K562 (cell line): ENCODE data around the gene ZSCAN21. TPM values are rescaled to one million over a fixed set of nuclear protein-coding genes. Genes with fewer than 3 reads are reported as not detected.

Experiments
- ARNT ChIP-seq, 2 experiments: fragments of 450-650 bp; IDR thresholded peaks; 2 replicates each; pipeline ENCODE4 v1.6.1; 2016; ENCODE audit warnings: mild to moderate bottlenecking in 1 of 2
- BHLHE40 ChIP-seq: IDR thresholded peaks from 2 replicates; pipeline ENCODE4 v1.6.1; 2011; ENCODE audit warnings: low read length, improper control_type of control experiment
- FIP1L1 ChIP-seq: fragments of 200-400 bp; formaldehyde crosslinking; IDR thresholded peaks from 2 replicates; pipeline ENCODE4 v1.6.1; 2018; ENCODE audit warnings: mild to moderate bottlenecking, low read depth, low read length; ENCODE audit not compliant: poor library complexity, severe bottlenecking
- FOS ChIP-seq: IDR thresholded peaks from 3 replicates; pipeline ENCODE4 v1.6.1; 2011; ENCODE audit not compliant: insufficient read length; ENCODE audit errors: extremely low read depth
- FOXA1 ChIP-seq: fragments of 450-650 bp; IDR thresholded peaks from 2 replicates; pipeline ENCODE4 v1.6.1; 2016; ENCODE audit warnings: mild to moderate bottlenecking, borderline replicate concordance
- HLTF ChIP-seq: fragments of 450-650 bp; IDR thresholded peaks from 2 replicates; pipeline ENCODE4 v1.6.1; 2016
- KDM2B ChIP-seq: fragments of 250-450 bp; sonication (Bioruptor Pico); IDR thresholded peaks from 2 replicates; pipeline ENCODE4 v1.8.0; 2021; ENCODE audit warnings: mild to moderate bottlenecking, moderate library complexity
- KLF1 ChIP-seq: fragments of 450-650 bp; IDR thresholded peaks from 2 replicates; pipeline ENCODE4 v1.6.1; 2016; ENCODE audit warnings: missing genetic modification characterization, missing compliant biosample characterization
- MCM3 ChIP-seq: fragments of 450-650 bp; IDR thresholded peaks from 2 replicates; pipeline ENCODE4 v1.6.1; 2016
- POLR2AphosphoS5 ChIP-seq: IDR thresholded peaks from 2 replicates; pipeline ENCODE4 v1.6.1; 2011; ENCODE audit warnings: mild to moderate bottlenecking, low read depth, low read length, moderate library complexity; ENCODE audit not compliant: control insufficient read depth, insufficient read depth
- POLR2G ChIP-seq: fragments of 200-400 bp; formaldehyde crosslinking; IDR thresholded peaks from 2 replicates; pipeline ENCODE4 v1.6.1; 2017; ENCODE audit warnings: low read depth, mild to moderate bottlenecking, antibody characterized with exemption, low read length, moderate library complexity
- SRF ChIP-seq, 2 experiments: fragments of 250-450, 450-650 bp in 1 of 2; sonication (Bioruptor Pico) in 1 of 2; sonication (generic) in 1 of 2; formaldehyde crosslinking; IDR thresholded peaks; 2 replicates each; pipeline versions ENCODE4 v1.5.0 to v1.5.1; 2020 to 2022; ENCODE audit warnings: mild to moderate bottlenecking in 1 of 2, missing genetic modification reagents in 1 of 2
- ZNF175 ChIP-seq: fragments of 200-800 bp; sonication (Bioruptor generic); IDR thresholded peaks from 2 replicates; pipeline ENCODE4 v1.6.1; 2016; ENCODE audit warnings: low read depth, mild to moderate bottlenecking, missing genetic modification characterization, missing compliant biosample characterization
- polyA plus RNA-seq, 8 experiments: library from polyadenylated mRNA; depleted of rRNA in 4 of 8; stranded (reverse) in 5 of 8; unstranded in 3 of 8; fragments of >200 nt; fragmentation: Nextera tagmentation in 2 of 8; fragmentation: Illumina TruSeq in 1 of 8; extraction: Ambion mirVana in 2 of 8; extraction: Trizol in 1 of 8; gene quantifications; 2 replicates each; pipeline versions ENCODE4 v1.2.1 to v1.2.3, GENCODE V29; 2011 to 2014; ENCODE audit warnings: inconsistent platforms in 1 of 8, missing spikeins in 1 of 8
- total RNA-seq, 7 experiments: library from RNA; depleted of rRNA in 6 of 7; stranded (reverse); fragments of >200 nt in 6 of 7; fragmentation: Illumina TruSeq in 2 of 7; extraction: Trizol in 2 of 7; gene quantifications; 2 replicates each; pipeline versions ENCODE4 v1.2.1 to v1.2.3, GENCODE V29; 2011 to 2021; ENCODE audit warnings: low replicate concordance in 1 of 7
- TF ChIP-seq, protein P1 (sequence below): fragments of 200-600 bp; sonication (generic); IDR thresholded peaks from one replicate; pipeline ENCODE4 v1.6.1; 2012; ENCODE audit warnings: mild to moderate bottlenecking, low read depth, low read length, inconsistent platforms
- TF ChIP-seq, protein P2 (sequence below): sonication (generic); formaldehyde crosslinking; IDR thresholded peaks from 2 replicates; pipeline ENCODE4 v1.8.0; 2022; ENCODE audit warnings: missing genetic modification reagents, mild to moderate bottlenecking, borderline replicate concordance

The ZSCAN21 gene
- total and polyA plus RNA-seq, 9 of the 15 experiments (the other 6 are each of a cell fraction or from before 2014, with no cell fraction given) = 5.9 to 15.5 (median 13.2) TPM

DNA sequence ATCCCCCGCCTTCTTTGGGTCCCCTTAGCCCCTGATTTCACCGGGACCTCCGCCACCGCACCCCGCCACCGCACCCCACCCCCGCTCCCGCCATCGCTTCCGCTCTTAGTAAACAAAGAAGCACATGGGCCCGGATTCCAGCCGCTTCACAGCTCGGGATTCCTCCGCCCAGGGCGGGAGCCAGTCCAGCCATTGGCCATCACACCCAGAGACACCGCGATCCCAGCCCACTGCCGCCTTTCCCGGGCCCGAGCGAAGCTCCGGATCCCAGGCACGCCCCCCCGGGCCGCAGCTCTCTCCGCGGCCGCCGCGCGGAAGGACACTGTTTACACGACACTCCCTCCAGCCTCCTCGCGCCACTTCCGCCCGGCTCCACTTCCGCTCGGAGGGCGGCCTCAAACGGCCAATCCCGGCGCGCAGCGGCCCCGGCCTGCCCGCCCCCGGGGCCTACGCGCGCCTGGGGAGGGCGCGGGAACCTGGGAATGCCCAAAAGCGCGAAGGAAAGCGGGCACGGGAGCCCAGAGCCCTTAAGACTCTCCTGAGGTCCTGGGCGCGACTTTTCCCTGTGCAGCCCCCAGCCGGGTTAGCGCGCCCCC, 50.9 kb downstream of the ZSCAN21 start (continued):
- peak; percentile 25 for TF ChIP-seq FOS
- TF ChIP-seq, protein P1, sequence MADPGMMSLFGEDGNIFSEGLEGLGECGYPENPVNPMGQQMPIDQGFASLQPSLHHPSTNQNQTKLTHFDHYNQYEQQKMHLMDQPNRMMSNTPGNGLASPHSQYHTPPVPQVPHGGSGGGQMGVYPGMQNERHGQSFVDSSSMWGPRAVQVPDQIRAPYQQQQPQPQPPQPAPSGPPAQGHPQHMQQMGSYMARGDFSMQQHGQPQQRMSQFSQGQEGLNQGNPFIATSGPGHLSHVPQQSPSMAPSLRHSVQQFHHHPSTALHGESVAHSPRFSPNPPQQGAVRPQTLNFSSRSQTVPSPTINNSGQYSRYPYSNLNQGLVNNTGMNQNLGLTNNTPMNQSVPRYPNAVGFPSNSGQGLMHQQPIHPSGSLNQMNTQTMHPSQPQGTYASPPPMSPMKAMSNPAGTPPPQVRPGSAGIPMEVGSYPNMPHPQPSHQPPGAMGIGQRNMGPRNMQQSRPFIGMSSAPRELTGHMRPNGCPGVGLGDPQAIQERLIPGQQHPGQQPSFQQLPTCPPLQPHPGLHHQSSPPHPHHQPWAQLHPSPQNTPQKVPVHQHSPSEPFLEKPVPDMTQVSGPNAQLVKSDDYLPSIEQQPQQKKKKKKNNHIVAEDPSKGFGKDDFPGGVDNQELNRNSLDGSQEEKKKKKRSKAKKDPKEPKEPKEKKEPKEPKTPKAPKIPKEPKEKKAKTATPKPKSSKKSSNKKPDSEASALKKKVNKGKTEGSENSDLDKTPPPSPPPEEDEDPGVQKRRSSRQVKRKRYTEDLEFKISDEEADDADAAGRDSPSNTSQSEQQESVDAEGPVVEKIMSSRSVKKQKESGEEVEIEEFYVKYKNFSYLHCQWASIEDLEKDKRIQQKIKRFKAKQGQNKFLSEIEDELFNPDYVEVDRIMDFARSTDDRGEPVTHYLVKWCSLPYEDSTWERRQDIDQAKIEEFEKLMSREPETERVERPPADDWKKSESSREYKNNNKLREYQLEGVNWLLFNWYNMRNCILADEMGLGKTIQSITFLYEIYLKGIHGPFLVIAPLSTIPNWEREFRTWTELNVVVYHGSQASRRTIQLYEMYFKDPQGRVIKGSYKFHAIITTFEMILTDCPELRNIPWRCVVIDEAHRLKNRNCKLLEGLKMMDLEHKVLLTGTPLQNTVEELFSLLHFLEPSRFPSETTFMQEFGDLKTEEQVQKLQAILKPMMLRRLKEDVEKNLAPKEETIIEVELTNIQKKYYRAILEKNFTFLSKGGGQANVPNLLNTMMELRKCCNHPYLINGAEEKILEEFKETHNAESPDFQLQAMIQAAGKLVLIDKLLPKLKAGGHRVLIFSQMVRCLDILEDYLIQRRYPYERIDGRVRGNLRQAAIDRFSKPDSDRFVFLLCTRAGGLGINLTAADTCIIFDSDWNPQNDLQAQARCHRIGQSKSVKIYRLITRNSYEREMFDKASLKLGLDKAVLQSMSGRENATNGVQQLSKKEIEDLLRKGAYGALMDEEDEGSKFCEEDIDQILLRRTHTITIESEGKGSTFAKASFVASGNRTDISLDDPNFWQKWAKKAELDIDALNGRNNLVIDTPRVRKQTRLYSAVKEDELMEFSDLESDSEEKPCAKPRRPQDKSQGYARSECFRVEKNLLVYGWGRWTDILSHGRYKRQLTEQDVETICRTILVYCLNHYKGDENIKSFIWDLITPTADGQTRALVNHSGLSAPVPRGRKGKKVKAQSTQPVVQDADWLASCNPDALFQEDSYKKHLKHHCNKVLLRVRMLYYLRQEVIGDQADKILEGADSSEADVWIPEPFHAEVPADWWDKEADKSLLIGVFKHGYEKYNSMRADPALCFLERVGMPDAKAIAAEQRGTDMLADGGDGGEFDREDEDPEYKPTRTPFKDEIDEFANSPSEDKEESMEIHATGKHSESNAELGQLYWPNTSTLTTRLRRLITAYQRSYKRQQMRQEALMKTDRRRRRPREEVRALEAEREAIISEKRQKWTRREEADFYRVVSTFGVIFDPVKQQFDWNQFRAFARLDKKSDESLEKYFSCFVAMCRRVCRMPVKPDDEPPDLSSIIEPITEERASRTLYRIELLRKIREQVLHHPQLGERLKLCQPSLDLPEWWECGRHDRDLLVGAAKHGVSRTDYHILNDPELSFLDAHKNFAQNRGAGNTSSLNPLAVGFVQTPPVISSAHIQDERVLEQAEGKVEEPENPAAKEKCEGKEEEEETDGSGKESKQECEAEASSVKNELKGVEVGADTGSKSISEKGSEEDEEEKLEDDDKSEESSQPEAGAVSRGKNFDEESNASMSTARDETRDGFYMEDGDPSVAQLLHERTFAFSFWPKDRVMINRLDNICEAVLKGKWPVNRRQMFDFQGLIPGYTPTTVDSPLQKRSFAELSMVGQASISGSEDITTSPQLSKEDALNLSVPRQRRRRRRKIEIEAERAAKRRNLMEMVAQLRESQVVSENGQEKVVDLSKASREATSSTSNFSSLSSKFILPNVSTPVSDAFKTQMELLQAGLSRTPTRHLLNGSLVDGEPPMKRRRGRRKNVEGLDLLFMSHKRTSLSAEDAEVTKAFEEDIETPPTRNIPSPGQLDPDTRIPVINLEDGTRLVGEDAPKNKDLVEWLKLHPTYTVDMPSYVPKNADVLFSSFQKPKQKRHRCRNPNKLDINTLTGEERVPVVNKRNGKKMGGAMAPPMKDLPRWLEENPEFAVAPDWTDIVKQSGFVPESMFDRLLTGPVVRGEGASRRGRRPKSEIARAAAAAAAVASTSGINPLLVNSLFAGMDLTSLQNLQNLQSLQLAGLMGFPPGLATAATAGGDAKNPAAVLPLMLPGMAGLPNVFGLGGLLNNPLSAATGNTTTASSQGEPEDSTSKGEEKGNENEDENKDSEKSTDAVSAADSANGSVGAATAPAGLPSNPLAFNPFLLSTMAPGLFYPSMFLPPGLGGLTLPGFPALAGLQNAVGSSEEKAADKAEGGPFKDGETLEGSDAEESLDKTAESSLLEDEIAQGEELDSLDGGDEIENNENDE = no peak
- TF ChIP-seq, protein P2, sequence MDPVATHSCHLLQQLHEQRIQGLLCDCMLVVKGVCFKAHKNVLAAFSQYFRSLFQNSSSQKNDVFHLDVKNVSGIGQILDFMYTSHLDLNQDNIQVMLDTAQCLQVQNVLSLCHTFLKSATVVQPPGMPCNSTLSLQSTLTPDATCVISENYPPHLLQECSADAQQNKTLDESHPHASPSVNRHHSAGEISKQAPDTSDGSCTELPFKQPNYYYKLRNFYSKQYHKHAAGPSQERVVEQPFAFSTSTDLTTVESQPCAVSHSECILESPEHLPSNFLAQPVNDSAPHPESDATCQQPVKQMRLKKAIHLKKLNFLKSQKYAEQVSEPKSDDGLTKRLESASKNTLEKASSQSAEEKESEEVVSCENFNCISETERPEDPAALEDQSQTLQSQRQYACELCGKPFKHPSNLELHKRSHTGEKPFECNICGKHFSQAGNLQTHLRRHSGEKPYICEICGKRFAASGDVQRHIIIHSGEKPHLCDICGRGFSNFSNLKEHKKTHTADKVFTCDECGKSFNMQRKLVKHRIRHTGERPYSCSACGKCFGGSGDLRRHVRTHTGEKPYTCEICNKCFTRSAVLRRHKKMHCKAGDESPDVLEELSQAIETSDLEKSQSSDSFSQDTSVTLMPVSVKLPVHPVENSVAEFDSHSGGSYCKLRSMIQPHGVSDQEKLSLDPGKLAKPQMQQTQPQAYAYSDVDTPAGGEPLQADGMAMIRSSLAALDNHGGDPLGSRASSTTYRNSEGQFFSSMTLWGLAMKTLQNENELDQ (CRISPR knock-in tag) = no peak
- 0 out of 2 replicates have a peak, but pooled peaks have one; percentile 19 for TF ChIP-seq HLTF
- peak; percentile 57 for TF ChIP-seq POLR2AphosphoS5
- TF ChIP-seq ARNT (IDR thresholded peaks at IDR 0.05) = 0 out of 4 replicates have a peak, but pooled peaks of 1 of the 2 experiments have one; percentile 42
- no peak for TF ChIP-seq MCM3
- TF ChIP-seq KLF1 (tag) = peak; percentile 91
- TF ChIP-seq BHLHE40 = no peak
- peak; percentile 50 for TF ChIP-seq FIP1L1
- TF ChIP-seq POLR2G = peak; percentile 90
- TF ChIP-seq SRF (CRISPR knock-in tag; IDR thresholded peaks at IDR 0.05) = no peak
- no peak for TF ChIP-seq ZNF175 (CRISPR knock-in tag)
- 0 out of 2 replicates have a peak, but pooled peaks have one; percentile 39 for TF ChIP-seq FOXA1
- TF ChIP-seq KDM2B (CRISPR knock-in tag) = peak; percentile 16; the same call in 1 of the 2 replicates
